Measurements from ENCODE around the gene FGD3.

DNA sequence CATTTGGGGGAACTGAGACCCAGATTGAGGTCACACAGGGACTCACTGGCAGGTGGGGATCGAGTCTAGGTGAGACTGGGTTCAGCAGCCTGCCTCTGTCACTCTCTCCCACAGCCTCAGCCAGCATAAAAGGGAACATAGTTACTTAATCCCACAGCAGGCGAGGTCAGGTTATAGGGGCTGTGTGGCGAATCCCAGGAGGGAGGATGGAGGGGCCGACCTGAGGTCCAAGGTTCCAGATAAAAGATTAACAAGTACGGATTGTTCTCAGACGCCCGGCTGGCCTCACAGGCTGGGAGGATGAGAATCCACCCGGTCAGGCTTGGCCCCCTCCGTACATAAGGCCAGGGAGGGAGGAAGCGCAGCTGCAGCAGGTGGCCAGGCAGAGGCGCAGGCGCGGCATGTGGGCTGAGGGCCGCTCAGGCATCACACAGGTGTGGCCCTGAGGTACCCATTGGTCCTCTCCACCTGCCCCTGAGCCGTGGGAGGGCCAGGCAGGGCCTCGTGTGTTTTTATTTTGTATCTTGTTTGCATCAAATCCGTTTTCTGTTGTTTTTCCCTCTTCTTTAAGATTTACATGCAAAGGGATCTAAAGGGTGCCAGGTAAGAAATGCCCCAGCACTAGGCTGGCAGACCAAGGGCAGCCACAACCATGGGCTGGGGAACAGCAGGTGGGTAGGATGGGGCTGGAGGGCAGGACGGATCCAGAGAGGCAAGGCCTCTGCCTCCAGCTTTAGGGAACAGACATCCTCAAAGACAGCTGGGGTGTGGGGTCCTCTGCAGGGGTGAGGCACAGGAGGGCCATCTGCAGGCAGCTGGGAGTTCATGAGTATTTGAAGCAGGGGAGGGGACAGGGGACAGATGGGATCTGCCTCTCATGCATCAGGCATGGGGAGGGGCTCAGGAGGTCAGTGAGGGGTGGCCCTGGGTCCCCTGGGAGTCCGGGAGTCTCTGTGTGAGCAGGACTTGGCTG is 114.8 kb downstream of the FGD3 start:
- TF ChIP-seq, protein P1, sequence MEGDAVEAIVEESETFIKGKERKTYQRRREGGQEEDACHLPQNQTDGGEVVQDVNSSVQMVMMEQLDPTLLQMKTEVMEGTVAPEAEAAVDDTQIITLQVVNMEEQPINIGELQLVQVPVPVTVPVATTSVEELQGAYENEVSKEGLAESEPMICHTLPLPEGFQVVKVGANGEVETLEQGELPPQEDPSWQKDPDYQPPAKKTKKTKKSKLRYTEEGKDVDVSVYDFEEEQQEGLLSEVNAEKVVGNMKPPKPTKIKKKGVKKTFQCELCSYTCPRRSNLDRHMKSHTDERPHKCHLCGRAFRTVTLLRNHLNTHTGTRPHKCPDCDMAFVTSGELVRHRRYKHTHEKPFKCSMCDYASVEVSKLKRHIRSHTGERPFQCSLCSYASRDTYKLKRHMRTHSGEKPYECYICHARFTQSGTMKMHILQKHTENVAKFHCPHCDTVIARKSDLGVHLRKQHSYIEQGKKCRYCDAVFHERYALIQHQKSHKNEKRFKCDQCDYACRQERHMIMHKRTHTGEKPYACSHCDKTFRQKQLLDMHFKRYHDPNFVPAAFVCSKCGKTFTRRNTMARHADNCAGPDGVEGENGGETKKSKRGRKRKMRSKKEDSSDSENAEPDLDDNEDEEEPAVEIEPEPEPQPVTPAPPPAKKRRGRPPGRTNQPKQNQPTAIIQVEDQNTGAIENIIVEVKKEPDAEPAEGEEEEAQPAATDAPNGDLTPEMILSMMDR (IDR thresholded peaks at IDR 0.05): no peak
- TF ChIP-seq POLR2A (IDR thresholded peaks at IDR 0.05): no peak
